ENCODE data around the gene FBXW8.

FBXW8 gene

DNA sequence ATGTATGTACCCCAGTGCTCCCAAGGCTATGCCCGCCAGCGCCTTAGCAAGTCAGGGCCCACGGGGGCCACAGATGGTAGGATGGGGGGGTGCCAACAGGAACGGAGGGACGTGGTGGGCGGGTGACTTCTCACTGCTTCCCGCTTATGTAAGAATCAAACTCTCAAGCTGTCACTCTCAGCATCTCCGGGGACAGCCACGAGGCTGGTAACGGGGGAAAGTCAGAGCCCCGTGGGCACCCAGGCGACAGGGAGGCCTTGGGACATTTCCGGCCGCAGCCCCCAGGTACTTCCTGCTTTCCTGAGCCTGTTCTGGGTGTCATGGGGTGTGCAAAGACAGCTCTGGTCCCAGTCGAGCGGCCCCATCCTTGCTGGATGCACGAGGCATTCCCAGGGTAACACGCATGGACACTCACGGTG, 129.2 kb downstream of the FBXW8 start:
- no peak overlapping the region for H3K9ac ChIP-seq (ENCODE audit: low read length)
- H3K9me3 ChIP-seq (ENCODE audit: control insufficient read depth, low read length): no peaks in the 10 kb centered on the region
- no peak overlapping the region for H3K4me3 ChIP-seq (ENCODE audit: low read length)
- DNase-seq (ENCODE audit: low read depth): no peak
- H3K4me1 ChIP-seq (ENCODE audit: control insufficient read depth, insufficient read depth, low read length): peaks cover 5% of the 10 kb centered on the region
- H3K27me3 ChIP-seq (replicated peaks; ENCODE audit: control insufficient read depth, insufficient read depth, low read length): peaks cover 19% of the 10 kb centered on the region
- H3K36me3 ChIP-seq (ENCODE audit: control insufficient read depth, insufficient read depth, low read length, severe bottlenecking): no peaks in the 10 kb centered on the region

- Histone ChIP-seq H3K36me3 (ENCODE audit: control insufficient read depth, insufficient read depth, low read length, severe bottlenecking) (no peaks in the 10 kb centered on the region), H3K9me3 (ENCODE audit: control insufficient read depth, low read length) (no peaks in the 10 kb centered on the region), H3K4me1 (ENCODE audit: control insufficient read depth, insufficient read depth, low read length) (peaks cover 5% of the 10 kb centered on the region), H3K27me3 (replicated peaks; ENCODE audit: control insufficient read depth, insufficient read depth, low read length) (peaks cover 17% of the 10 kb centered on the region), H3K4me3 (ENCODE audit: low read length) (no peak overlapping the region), H3K9ac (ENCODE audit: low read length) (no peak overlapping the region)
- DNase-seq (ENCODE audit: low read depth): no peak
Observed at GRCh38 chr12:117040496-117040895, 129.7 kb downstream of the FBXW8 start.

GRCh38 chr12:117041798-117042170, 131.0 kb downstream of the FBXW8 start:
- peaks cover 16% of the 10 kb centered on the region for H3K27me3 ChIP-seq (replicated peaks; ENCODE audit: control insufficient read depth, insufficient read depth, low read length)
- no peaks in the 10 kb centered on the region for H3K9me3 ChIP-seq (ENCODE audit: control insufficient read depth, low read length)
- DNase-seq (ENCODE audit: low read depth): no peak

GRCh38 chr12:117042171-117042842, 131.6 kb downstream of the FBXW8 start:
- peaks cover 16% of the 10 kb centered on the region for H3K27me3 ChIP-seq (replicated peaks; ENCODE audit: control insufficient read depth, insufficient read depth, low read length)

More at GRCh38 chr12:117041798-117042170, 131.0 kb downstream of the FBXW8 start:
- no peak overlapping the region for H3K4me3 ChIP-seq (ENCODE audit: low read length)
- H3K9ac ChIP-seq (ENCODE audit: low read length): no peak overlapping the region
- H3K4me1 ChIP-seq (ENCODE audit: control insufficient read depth, insufficient read depth, low read length): peaks cover 5% of the 10 kb centered on the region
- H3K36me3 ChIP-seq (ENCODE audit: control insufficient read depth, insufficient read depth, low read length, severe bottlenecking): no peaks in the 10 kb centered on the region

GRCh38 chr12:117042862-117043261, 132.1 kb downstream of the FBXW8 start:
- H3K4me1 ChIP-seq (ENCODE audit: control insufficient read depth, insufficient read depth, low read length): peaks cover 5% of the 10 kb centered on the region
- no peaks in the 10 kb centered on the region for H3K9me3 ChIP-seq (ENCODE audit: control insufficient read depth, low read length)
- DNase-seq (ENCODE audit: low read depth): no peak
- H3K27me3 ChIP-seq (replicated peaks; ENCODE audit: control insufficient read depth, insufficient read depth, low read length): peaks cover 18% of the 10 kb centered on the region
- no peaks in the 10 kb centered on the region for H3K36me3 ChIP-seq (ENCODE audit: control insufficient read depth, insufficient read depth, low read length, severe bottlenecking)
- no peak overlapping the region for H3K4me3 ChIP-seq (ENCODE audit: low read length)
- no peak overlapping the region for H3K9ac ChIP-seq (ENCODE audit: low read length)

More at GRCh38 chr12:117042171-117042842, 131.6 kb downstream of the FBXW8 start:
- H3K4me1 ChIP-seq (ENCODE audit: control insufficient read depth, insufficient read depth, low read length): peaks cover 5% of the 10 kb centered on the region
- H3K4me3 ChIP-seq (ENCODE audit: low read length): no peak overlapping the region
- DNase-seq (ENCODE audit: low read depth): no peak
- no peak overlapping the region for H3K9ac ChIP-seq (ENCODE audit: low read length)
- no peaks in the 10 kb centered on the region for H3K36me3 ChIP-seq (ENCODE audit: control insufficient read depth, insufficient read depth, low read length, severe bottlenecking)
- H3K9me3 ChIP-seq (ENCODE audit: control insufficient read depth, low read length): no peaks in the 10 kb centered on the region

- no peak for DNase-seq (ENCODE audit: low read depth)
- Histone ChIP-seq H3K4me3 (ENCODE audit: low read length) (no peak overlapping the region), H3K36me3 (ENCODE audit: control insufficient read depth, insufficient read depth, low read length, severe bottlenecking) (no peaks in the 10 kb centered on the region), H3K9me3 (ENCODE audit: control insufficient read depth, low read length) (no peaks in the 10 kb centered on the region), H3K9ac (ENCODE audit: low read length) (no peak overlapping the region), H3K4me1 (ENCODE audit: control insufficient read depth, insufficient read depth, low read length) (peaks cover 5% of the 10 kb centered on the region), H3K27me3 (replicated peaks; ENCODE audit: control insufficient read depth, insufficient read depth, low read length) (peaks cover 24% of the 10 kb centered on the region)
Observed at GRCh38 chr12:117044311-117044710, 133.6 kb downstream of the FBXW8 start.

- no peak overlapping the region for H3K4me3 ChIP-seq (ENCODE audit: low read length)
- no peak for DNase-seq (ENCODE audit: low read depth)
- no peak overlapping the region for H3K9ac ChIP-seq (ENCODE audit: low read length)
- no peaks in the 10 kb centered on the region for H3K9me3 ChIP-seq (ENCODE audit: control insufficient read depth, low read length)
- no peaks in the 10 kb centered on the region for H3K36me3 ChIP-seq (ENCODE audit: control insufficient read depth, insufficient read depth, low read length, severe bottlenecking)
- peaks cover 24% of the 10 kb centered on the region for H3K27me3 ChIP-seq (replicated peaks; ENCODE audit: control insufficient read depth, insufficient read depth, low read length)
- H3K4me1 ChIP-seq (ENCODE audit: control insufficient read depth, insufficient read depth, low read length): peaks cover 5% of the 10 kb centered on the region
Observed at GRCh38 chr12:117044790-117045159, 134.0 kb downstream of the FBXW8 start.

DNA sequence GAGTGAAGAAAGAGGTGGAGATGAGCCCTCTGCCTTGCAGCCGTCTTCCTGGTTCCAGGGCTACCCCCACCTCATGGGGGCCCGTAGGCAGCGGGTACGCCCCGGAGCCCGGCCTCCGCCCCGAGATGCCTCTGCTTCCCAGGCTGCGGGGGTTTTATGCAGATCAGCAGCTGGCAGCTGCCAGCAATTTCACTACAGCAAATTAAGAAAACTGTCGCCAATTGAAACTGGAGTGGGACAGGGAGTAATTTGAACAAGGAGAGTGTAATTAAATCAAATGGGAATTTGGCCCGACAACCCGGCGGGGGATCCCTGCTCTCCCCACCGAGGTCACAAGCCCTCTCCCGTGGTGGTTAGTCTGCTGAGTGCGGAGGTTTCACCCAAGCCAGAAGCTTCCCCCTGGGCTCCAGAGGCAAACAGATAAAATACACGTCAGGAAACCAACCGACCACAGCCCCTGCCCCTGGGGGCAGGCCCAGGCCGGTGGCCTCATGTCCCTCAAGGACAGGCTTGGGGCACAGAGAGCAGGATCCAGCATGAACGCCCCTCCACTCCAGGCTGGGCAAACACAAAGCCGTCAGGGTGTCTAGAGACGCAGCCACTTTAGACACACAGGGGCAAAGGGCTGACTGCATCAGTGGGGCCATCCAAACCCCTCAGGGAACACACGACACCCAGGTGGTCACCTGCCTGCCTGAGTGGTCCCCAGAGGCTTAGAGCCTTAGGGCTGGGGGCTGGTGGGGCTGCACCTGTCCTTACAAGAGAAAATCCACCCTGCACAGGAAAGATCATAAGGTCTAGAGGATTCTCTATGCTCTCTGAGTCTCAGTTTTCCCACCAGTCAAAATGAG, 134.6 kb downstream of the FBXW8 start:
- H3K4me1 ChIP-seq (ENCODE audit: control insufficient read depth, insufficient read depth, low read length): peaks cover 5% of the 10 kb centered on the region
- H3K9me3 ChIP-seq (ENCODE audit: control insufficient read depth, low read length): no peaks in the 10 kb centered on the region

DNA sequence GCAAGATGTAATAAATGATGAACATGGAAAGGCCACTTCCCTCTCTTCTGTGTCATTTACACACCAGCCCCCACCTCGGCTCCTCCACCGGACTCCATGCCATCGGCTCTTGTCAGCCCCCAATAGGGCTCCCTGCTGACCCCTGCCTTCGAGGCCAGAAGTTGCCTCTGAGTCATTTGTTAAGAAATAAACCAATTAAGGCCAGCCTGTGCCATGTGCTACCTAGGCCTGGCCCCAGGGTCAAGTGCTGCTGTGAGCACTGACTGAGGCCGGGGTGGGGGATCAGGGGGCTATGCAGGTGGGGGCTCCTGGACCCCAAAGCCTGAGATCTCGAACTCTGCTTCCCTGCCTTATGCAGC, 135.2 kb downstream of the FBXW8 start:
- no peaks in the 10 kb centered on the region for H3K9me3 ChIP-seq (ENCODE audit: control insufficient read depth, low read length)
- H3K9ac ChIP-seq (ENCODE audit: low read length): no peak overlapping the region
- H3K27me3 ChIP-seq (replicated peaks; ENCODE audit: control insufficient read depth, insufficient read depth, low read length): peaks cover 32% of the 10 kb centered on the region
- H3K4me1 ChIP-seq (ENCODE audit: control insufficient read depth, insufficient read depth, low read length): peaks cover 5% of the 10 kb centered on the region
- no peak overlapping the region for H3K4me3 ChIP-seq (ENCODE audit: low read length)
- DNase-seq (ENCODE audit: low read depth): no peak
- H3K36me3 ChIP-seq (ENCODE audit: control insufficient read depth, insufficient read depth, low read length, severe bottlenecking): no peaks in the 10 kb centered on the region

More for the DNA sequence above, 134.6 kb downstream of the FBXW8 start:
- Histone ChIP-seq H3K27me3 (replicated peaks; ENCODE audit: control insufficient read depth, insufficient read depth, low read length) (peaks cover 27% of the 10 kb centered on the region), H3K36me3 (ENCODE audit: control insufficient read depth, insufficient read depth, low read length, severe bottlenecking) (no peaks in the 10 kb centered on the region), H3K9ac (ENCODE audit: low read length) (no peak overlapping the region), H3K4me3 (ENCODE audit: low read length) (no peak overlapping the region)
- no peak for DNase-seq (ENCODE audit: low read depth)

GRCh38 chr12:117046425-117046824, 135.7 kb downstream of the FBXW8 start:
- Histone ChIP-seq H3K36me3 (ENCODE audit: control insufficient read depth, insufficient read depth, low read length, severe bottlenecking) (no peaks in the 10 kb centered on the region), H3K9ac (ENCODE audit: low read length) (no peak overlapping the region), H3K4me1 (ENCODE audit: control insufficient read depth, insufficient read depth, low read length) (peaks cover 5% of the 10 kb centered on the region), H3K9me3 (ENCODE audit: control insufficient read depth, low read length) (no peaks in the 10 kb centered on the region), H3K4me3 (ENCODE audit: low read length) (no peak overlapping the region), H3K27me3 (replicated peaks; ENCODE audit: control insufficient read depth, insufficient read depth, low read length) (peaks cover 37% of the 10 kb centered on the region)
- no peak for DNase-seq (ENCODE audit: low read depth)

- peaks cover 5% of the 10 kb centered on the region for H3K4me1 ChIP-seq (ENCODE audit: control insufficient read depth, insufficient read depth, low read length)
- H3K36me3 ChIP-seq (ENCODE audit: control insufficient read depth, insufficient read depth, low read length, severe bottlenecking): no peaks in the 10 kb centered on the region
- DNase-seq (ENCODE audit: low read depth): no peak
- no peaks in the 10 kb centered on the region for H3K9me3 ChIP-seq (ENCODE audit: control insufficient read depth, low read length)
- H3K27me3 ChIP-seq (replicated peaks; ENCODE audit: control insufficient read depth, insufficient read depth, low read length): peaks cover 43% of the 10 kb centered on the region
- no peak overlapping the region for H3K9ac ChIP-seq (ENCODE audit: low read length)
- H3K4me3 ChIP-seq (ENCODE audit: low read length): no peak overlapping the region
Observed at GRCh38 chr12:117046861-117047530, 136.2 kb downstream of the FBXW8 start.
